Measurements from ENCODE around the gene TPMT.

DNA sequence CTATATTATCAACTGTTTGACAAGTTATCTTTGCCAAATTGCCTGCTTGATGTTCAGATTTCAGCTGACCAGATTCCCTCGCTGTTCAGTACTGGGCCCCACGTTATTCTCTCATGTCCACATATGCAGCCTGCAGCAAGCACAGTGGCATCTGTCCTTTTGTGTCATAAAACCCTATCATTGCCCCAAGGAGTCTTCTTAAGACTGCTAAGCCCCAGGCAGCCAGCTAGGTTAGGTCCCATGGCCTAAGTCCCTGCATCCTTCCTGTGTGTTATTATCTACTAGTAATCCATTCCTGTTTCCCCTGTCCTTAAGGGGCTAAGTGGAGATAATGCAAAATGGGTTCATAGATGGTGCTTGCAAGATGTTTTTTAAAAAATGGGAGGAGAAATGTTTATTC, 7.5 kb upstream of the TPMT start:
- TF ChIP-seq, protein P1, sequence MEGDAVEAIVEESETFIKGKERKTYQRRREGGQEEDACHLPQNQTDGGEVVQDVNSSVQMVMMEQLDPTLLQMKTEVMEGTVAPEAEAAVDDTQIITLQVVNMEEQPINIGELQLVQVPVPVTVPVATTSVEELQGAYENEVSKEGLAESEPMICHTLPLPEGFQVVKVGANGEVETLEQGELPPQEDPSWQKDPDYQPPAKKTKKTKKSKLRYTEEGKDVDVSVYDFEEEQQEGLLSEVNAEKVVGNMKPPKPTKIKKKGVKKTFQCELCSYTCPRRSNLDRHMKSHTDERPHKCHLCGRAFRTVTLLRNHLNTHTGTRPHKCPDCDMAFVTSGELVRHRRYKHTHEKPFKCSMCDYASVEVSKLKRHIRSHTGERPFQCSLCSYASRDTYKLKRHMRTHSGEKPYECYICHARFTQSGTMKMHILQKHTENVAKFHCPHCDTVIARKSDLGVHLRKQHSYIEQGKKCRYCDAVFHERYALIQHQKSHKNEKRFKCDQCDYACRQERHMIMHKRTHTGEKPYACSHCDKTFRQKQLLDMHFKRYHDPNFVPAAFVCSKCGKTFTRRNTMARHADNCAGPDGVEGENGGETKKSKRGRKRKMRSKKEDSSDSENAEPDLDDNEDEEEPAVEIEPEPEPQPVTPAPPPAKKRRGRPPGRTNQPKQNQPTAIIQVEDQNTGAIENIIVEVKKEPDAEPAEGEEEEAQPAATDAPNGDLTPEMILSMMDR (IDR thresholded peaks at IDR 0.05 in 4 of 5, conservative IDR thresholded peaks at IDR 0.05 in 1 of 5): no peak
- no peak for TF ChIP-seq POLR2A (IDR thresholded peaks at IDR 0.05)
